ENCODE measurements around the gene SLC22A23. TPM values are rescaled to one million over a fixed set of nuclear protein-coding genes. Genes with fewer than 3 reads are reported as not detected.

Gene SLC22A23
- total RNA-seq, 1 experiment from 2014 or later = 5.7 TPM

- ATAC-seq (no peak), DNase-seq (no peak)
- Histone ChIP-seq H3K9me2 (replicated peaks; ENCODE audit: low read length) (no peaks in the 10 kb centered on the region), H3K27ac (ENCODE audit: low read length) (no peak overlapping the region), H4K20me1 (ENCODE audit: low read length) (peaks cover 24% of the 10 kb centered on the region; the same call in 1 of the 2 replicates), H3K4me2 (ENCODE audit: low read length) (no peak overlapping the region), H3K79me2 (ENCODE audit: low read length) (peaks cover 75% of the 10 kb centered on the region), H2AFZ (ENCODE audit: low read length) (no peak overlapping the region), H3K36me3 (ENCODE audit: low read depth, low read length) (peaks cover 13% of the 10 kb centered on the region), H3F3A (ENCODE audit: low read length, unreplicated experiment) (no peaks in the 10 kb centered on the region), H3K4me1 (ENCODE audit: insufficient read depth, low read length) (peaks cover 14% of the 10 kb centered on the region), H3K4me3 (ENCODE audit: low read length) (no peak overlapping the region), H3K27me3 (ENCODE audit: low read length) (no peaks in the 10 kb centered on the region), H3K9ac (ENCODE audit: low read length) (no peak overlapping the region), H3K9me3 (ENCODE audit: low read length) (no peaks in the 10 kb centered on the region)
- no TSS peak for BruUV-seq (replicated peaks)
- POLR2A ChIA-PET (ENCODE audit: unreplicated experiment) = no interaction called here
- CTCF ChIA-PET = interaction anchor here (0.5 kb wide), 1 partner anchor 263 kb away, joined by 6 read pairs; no protein-coding TSS in a partner anchor
- TF ChIP-seq EZH2 (IDR thresholded peaks at IDR 0.05; ENCODE audit: low read length, unreplicated experiment) (no peak), CTCF (conservative IDR thresholded peaks at IDR 0.05; ENCODE audit: low read depth, low read length) (no peak), EZH2phosphoT487 (IDR thresholded peaks at IDR 0.05; ENCODE audit: borderline replicate concordance, low read length) (no peak)
- intact Hi-C loops (cut with micrococcal nuclease) = no loop called here
These were observed 194.9 kb downstream of the SLC22A23 start for GRCh38 chr6:3261921-3262320.

DNA sequence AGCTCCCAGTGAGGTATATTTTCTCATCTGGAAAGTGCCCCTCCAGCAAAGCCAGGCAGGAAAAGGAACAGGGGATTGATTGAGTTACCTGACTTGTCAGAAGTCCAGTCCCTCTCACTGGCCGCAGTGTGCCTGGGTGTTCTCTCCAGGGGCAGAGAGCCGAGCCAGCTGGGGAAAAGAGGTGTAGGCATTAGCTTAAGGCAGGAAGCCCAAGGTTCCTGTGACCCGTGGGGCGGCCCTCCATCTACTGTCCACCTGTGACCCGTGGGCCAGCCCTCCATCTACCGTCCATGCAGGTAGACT lies 195.4 kb downstream of the SLC22A23 start:
- H3K4me2 ChIP-seq (ENCODE audit: low read length) = peak overlapping the region; percentile 93
- no peak overlapping the region for H3K9ac ChIP-seq (ENCODE audit: low read length)
- no peak overlapping the region for H2AFZ ChIP-seq (ENCODE audit: low read length)
- CTCF ChIA-PET = no interaction called here
- H3K9me3 ChIP-seq (ENCODE audit: low read length) = no peaks in the 10 kb centered on the region
- H3K36me3 ChIP-seq (ENCODE audit: low read depth, low read length) = peaks cover 13% of the 10 kb centered on the region
- peaks cover 14% of the 10 kb centered on the region for H3K4me1 ChIP-seq (ENCODE audit: insufficient read depth, low read length)
- H3K4me3 ChIP-seq (ENCODE audit: low read length) = no peak overlapping the region
- no TSS peak for BruUV-seq (replicated peaks)
- ATAC-seq = no peak
- no peaks in the 10 kb centered on the region for H3F3A ChIP-seq (ENCODE audit: low read length, unreplicated experiment)
- DNase-seq = no peak
- POLR2A ChIA-PET (ENCODE audit: unreplicated experiment) = no interaction called here
- no peak for TF ChIP-seq EZH2phosphoT487 (IDR thresholded peaks at IDR 0.05; ENCODE audit: borderline replicate concordance, low read length)
- no peak for TF ChIP-seq EZH2 (IDR thresholded peaks at IDR 0.05; ENCODE audit: low read length, unreplicated experiment)
- TF ChIP-seq CTCF (conservative IDR thresholded peaks at IDR 0.05; ENCODE audit: low read depth, low read length) = no peak
- H3K27me3 ChIP-seq (ENCODE audit: low read length) = no peaks in the 10 kb centered on the region
- peaks cover 75% of the 10 kb centered on the region for H3K79me2 ChIP-seq (ENCODE audit: low read length)
- H4K20me1 ChIP-seq (ENCODE audit: low read length) = peaks cover 24% of the 10 kb centered on the region; the same call in 1 of the 2 replicates
- intact Hi-C loops (cut with micrococcal nuclease) = no loop called here
- no peak overlapping the region for H3K27ac ChIP-seq (ENCODE audit: low read length)
- no peaks in the 10 kb centered on the region for H3K9me2 ChIP-seq (replicated peaks; ENCODE audit: low read length)

DNA sequence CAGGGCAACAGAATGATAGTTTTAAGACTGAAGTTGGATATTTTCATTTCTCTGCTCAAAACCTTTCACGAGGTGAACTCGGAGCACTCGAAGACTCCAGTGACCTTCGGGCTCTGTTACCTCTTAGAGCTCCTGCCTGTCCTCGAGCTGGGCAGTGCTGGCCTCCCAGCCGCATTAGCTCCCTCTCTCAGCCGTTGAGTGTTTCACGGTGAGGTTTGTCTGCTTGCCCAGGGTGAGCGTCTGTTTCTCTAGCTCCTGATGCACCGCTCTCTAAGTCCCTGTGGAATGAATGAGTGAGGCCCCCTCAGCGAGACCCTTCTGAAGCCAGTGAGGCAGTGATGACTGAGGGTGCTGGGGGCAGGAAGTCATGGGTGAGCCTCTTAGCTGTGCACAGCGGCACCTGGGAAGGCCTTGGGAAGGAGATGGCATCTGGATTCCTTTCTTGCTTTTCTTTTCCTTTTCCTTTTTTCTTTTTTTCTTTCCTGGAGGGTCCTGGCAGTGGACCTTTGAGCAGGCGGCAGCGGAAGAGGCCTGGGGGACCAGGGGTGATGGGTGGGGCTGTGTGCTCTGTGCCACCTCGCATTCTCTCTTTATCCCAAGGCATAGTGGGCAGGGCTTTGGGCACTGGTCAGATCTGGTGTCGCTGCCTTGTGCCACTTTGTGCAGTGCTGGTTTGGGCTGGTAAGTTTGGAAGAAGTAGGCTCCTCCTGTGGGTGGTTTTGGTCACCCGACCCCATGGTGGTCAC lies 195.9 kb downstream of the SLC22A23 start:
- Histone ChIP-seq H3K4me2 (ENCODE audit: low read length) (peak overlapping the region; percentile 93), H3K9ac (ENCODE audit: low read length) (no peak overlapping the region; the same call in 1 of the 2 replicates), H3K9me2 (replicated peaks; ENCODE audit: low read length) (no peaks in the 10 kb centered on the region), H3F3A (ENCODE audit: low read length, unreplicated experiment) (no peaks in the 10 kb centered on the region), H2AFZ (ENCODE audit: low read length) (no peak overlapping the region), H3K36me3 (ENCODE audit: low read depth, low read length) (peaks cover 13% of the 10 kb centered on the region), H3K4me1 (ENCODE audit: insufficient read depth, low read length) (peaks cover 14% of the 10 kb centered on the region), H4K20me1 (ENCODE audit: low read length) (peaks cover 24% of the 10 kb centered on the region; the same call in 1 of the 2 replicates), H3K27me3 (ENCODE audit: low read length) (no peaks in the 10 kb centered on the region), H3K27ac (ENCODE audit: low read length) (no peak overlapping the region), H3K4me3 (ENCODE audit: low read length) (peak overlapping the region; percentile 52), H3K79me2 (ENCODE audit: low read length) (peaks cover 70% of the 10 kb centered on the region), H3K9me3 (ENCODE audit: low read length) (no peaks in the 10 kb centered on the region)
- POLR2A ChIA-PET (ENCODE audit: unreplicated experiment) = no interaction called here
- intact Hi-C loops (cut with micrococcal nuclease) = no loop called here
- CTCF ChIA-PET = interaction anchor here (0.5 kb wide), 1 partner anchor 182 kb away, joined by 3 read pairs; no protein-coding TSS in a partner anchor
- DNase-seq (peak; percentile 8), ATAC-seq (no peak)
- TF ChIP-seq CTCF (conservative IDR thresholded peaks at IDR 0.05; ENCODE audit: low read depth, low read length) (no peak), EZH2phosphoT487 (IDR thresholded peaks at IDR 0.05; ENCODE audit: borderline replicate concordance, low read length) (no peak)
- BruUV-seq (replicated peaks) = no TSS peak

All from PC-3 (cell line).